Omental fat pad (tissue), 4 donors: ENCODE results near the gene UNC5A. TPM values are rescaled to one million over a fixed set of nuclear protein-coding genes. Genes with fewer than 3 reads are reported as not detected.

Source experiments
- ATAC-seq: fragments of 150-250 bp; one replicate; pipeline ENCODE4 v1.9.1; 2016; ENCODE audit warnings: mild to moderate bottlenecking, moderate library complexity; ENCODE audit not compliant: low FRiP score
- DNase-seq: peaks from one replicate; pipeline ENCODE4 v3.0.0-alpha.2; 2019; ENCODE audit warnings: low spot score
- total RNA-seq, 4 donors: library from RNA; depleted of rRNA; stranded (reverse); fragments of >200 nt; gene quantifications; one replicate each; pipeline ENCODE4 v1.1.0, GENCODE V29; 2016
- TF ChIP-seq, protein P1 (sequence below), 3 donors: fragments of 450-650 bp; IDR thresholded peaks; one replicate each; pipeline ENCODE4 v1.5.1; 2016 to 2017; ENCODE audit warnings: antibody characterized with exemption in 3 of 3, mild to moderate bottlenecking in 3 of 3, moderate library complexity in 2 of 3

UNC5A gene
- total RNA-seq, 4 donors from 2014 or later, result 0.12 to 0.75 (median 0.28) TPM; not detected in 1

GRCh38 chr5:176771102-176771845 lies 39.1 kb upstream of the UNC5A start:
- no peak for DNase-seq
- ATAC-seq, result no peak
- TF ChIP-seq, protein P1, sequence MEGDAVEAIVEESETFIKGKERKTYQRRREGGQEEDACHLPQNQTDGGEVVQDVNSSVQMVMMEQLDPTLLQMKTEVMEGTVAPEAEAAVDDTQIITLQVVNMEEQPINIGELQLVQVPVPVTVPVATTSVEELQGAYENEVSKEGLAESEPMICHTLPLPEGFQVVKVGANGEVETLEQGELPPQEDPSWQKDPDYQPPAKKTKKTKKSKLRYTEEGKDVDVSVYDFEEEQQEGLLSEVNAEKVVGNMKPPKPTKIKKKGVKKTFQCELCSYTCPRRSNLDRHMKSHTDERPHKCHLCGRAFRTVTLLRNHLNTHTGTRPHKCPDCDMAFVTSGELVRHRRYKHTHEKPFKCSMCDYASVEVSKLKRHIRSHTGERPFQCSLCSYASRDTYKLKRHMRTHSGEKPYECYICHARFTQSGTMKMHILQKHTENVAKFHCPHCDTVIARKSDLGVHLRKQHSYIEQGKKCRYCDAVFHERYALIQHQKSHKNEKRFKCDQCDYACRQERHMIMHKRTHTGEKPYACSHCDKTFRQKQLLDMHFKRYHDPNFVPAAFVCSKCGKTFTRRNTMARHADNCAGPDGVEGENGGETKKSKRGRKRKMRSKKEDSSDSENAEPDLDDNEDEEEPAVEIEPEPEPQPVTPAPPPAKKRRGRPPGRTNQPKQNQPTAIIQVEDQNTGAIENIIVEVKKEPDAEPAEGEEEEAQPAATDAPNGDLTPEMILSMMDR (IDR thresholded peaks at IDR 0.05), result no peak

DNA sequence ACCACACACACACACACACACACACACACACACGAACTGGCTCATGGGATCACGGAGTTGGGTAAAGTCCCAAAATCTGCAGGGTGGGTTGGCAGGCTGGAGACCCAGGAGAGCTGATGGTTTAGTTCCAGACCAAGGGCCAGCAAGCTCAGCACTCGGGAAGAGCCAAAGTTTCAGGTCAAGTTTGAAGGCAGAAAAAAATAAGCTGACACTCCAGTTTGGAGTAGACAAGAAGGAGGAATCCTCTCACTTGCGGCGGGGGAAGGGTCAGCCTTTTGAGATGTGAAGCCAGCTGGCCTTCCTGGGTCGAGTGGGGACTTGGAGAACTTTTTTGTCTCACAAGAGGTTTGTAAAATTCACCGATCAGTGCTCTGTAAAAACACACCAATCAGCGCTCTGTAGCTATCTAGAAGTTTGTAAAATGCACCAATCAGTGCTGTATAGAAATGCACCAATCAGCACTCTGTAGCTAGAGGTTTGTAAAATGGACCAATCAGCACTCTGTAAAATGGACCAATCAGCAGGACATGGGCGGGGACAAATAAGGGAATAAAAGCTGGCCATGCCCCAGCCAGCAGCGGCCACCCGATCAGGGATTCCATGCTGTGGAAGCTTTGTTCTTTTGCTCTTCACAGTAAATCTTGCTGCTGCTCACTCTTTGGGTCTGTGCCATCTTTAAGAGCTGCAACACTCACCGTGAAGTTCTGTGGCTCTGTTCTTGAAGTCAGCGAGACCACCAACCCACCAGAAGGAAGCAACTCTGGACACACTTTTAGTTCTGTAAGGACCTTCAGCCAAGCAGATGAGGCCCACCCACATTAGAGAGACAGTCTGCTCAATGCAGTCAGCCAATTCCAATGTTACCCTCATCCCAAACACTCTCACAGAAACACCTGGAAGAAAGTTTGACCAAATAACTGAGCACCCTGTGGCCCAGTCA lies 37.8 kb upstream of the UNC5A start:
- DNase-seq, result no peak
- TF ChIP-seq, protein P1 (IDR thresholded peaks at IDR 0.05), result no peak
- ATAC-seq, result no peak

GRCh38 chr5:176773408-176774035 lies 36.8 kb upstream of the UNC5A start:
- TF ChIP-seq, protein P1 (IDR thresholded peaks at IDR 0.05), result no peak
- no peak for ATAC-seq
- DNase-seq, result no peak

GRCh38 chr5:176774216-176775171 lies 35.9 kb upstream of the UNC5A start:
- ATAC-seq (no peak), DNase-seq (no peak)
- TF ChIP-seq, protein P1 (IDR thresholded peaks at IDR 0.05), result no peak

GRCh38 chr5:176775409-176775808 lies 35.0 kb upstream of the UNC5A start:
- ATAC-seq, result no peak
- DNase-seq, result no peak
- TF ChIP-seq, protein P1 (IDR thresholded peaks at IDR 0.05), result no peak
